CD4-positive, alpha-beta memory T cell (primary cell): ENCODE results near the gene PRMT6. TPM values are rescaled to one million over a fixed set of nuclear protein-coding genes. Genes with fewer than 3 reads are reported as not detected.

ENCODE experiments used
- CTCF ChIA-PET: fragments of 350-600 bp; sonication (Branson Sonifier 250); formaldehyde crosslinking; loops from one replicate; lab custom pipeline; 2021; ENCODE audit warnings: inconsistent platforms; ENCODE audit not compliant: partially characterized antibody; lab: Charles Lee
- POLR2A ChIA-PET: fragments of 350-600 bp; sonication (Branson Sonifier 250); formaldehyde crosslinking; loops from one replicate; lab custom pipeline; 2021; ENCODE audit not compliant: partially characterized antibody; lab: Charles Lee
- DNase-seq, 5 donors: peaks; one replicate each; pipeline versions ENCODE4 v3.0.0 to v3.0.0-alpha.2; 2020 to 2022; ENCODE audit warnings: mixed read lengths in 1 of 5
- H3K27ac ChIP-seq: one replicate; pipeline ENCODE4 v1.7.0; 2013; ENCODE audit warnings: low read depth, low read length
- H3K27me3 ChIP-seq: 2 replicates; pipeline ENCODE4 v1.7.0; 2013; ENCODE audit warnings: mild to moderate bottlenecking, low read length, moderate library complexity; ENCODE audit not compliant: insufficient read depth
- H3K36me3 ChIP-seq: 2 replicates; pipeline ENCODE4 v1.7.0; 2013; ENCODE audit warnings: mild to moderate bottlenecking, low read length, moderate library complexity; ENCODE audit not compliant: insufficient read depth
- H3K4me1 ChIP-seq: 2 replicates; pipeline ENCODE4 v1.7.0; 2013; ENCODE audit warnings: mild to moderate bottlenecking, low read length, moderate library complexity; ENCODE audit not compliant: insufficient read depth
- H3K4me3 ChIP-seq, 2 donors: one replicate each; pipeline ENCODE4 v1.7.0; 2013; ENCODE audit warnings: low read length in 2 of 2, mild to moderate bottlenecking in 1 of 2
- H3K9me3 ChIP-seq, 2 donors: one replicate each; pipeline ENCODE4 v1.7.0; 2013; ENCODE audit warnings: low read length in 2 of 2, control low read depth in 1 of 2; ENCODE audit not compliant: control insufficient read depth in 1 of 2
- H3K27ac Mint-ChIP-seq, 7 donors: one replicate each; pipeline ENCODE4 v1.8.0; 2020 to 2021; ENCODE audit warnings: mixed read lengths in 7 of 7, mild to moderate bottlenecking in 6 of 7, inconsistent platforms in 3 of 7, moderate library complexity in 3 of 7
- H3K27me3 Mint-ChIP-seq, 2 donors: one replicate each; pipeline ENCODE4 v1.8.0; 2020 to 2021; ENCODE audit warnings: mixed read lengths in 2 of 2
- H3K36me3 Mint-ChIP-seq, 2 donors: one replicate each; pipeline ENCODE4 v1.8.0; 2020 to 2021; ENCODE audit warnings: mixed read lengths in 2 of 2, inconsistent platforms in 1 of 2, mild to moderate bottlenecking in 1 of 2
- H3K4me1 Mint-ChIP-seq, 4 donors: one replicate each; pipeline ENCODE4 v1.8.0; 2020 to 2021; ENCODE audit warnings: mixed read lengths in 4 of 4, mild to moderate bottlenecking in 1 of 4
- H3K4me3 Mint-ChIP-seq, 8 donors: one replicate each; pipeline ENCODE4 v1.8.0; 2020 to 2021; ENCODE audit warnings: mixed read lengths in 8 of 8, mild to moderate bottlenecking in 7 of 8, moderate library complexity in 6 of 8, inconsistent platforms in 3 of 8
- H3K9me3 Mint-ChIP-seq, 8 donors: one replicate each; pipeline ENCODE4 v1.8.0; 2020 to 2021; ENCODE audit warnings: mixed read lengths in 8 of 8, mild to moderate bottlenecking in 5 of 8, inconsistent platforms in 3 of 8, moderate library complexity in 1 of 8
- intact Hi-C: fragments of 100-400 bp; cut with micrococcal nuclease; formaldehyde crosslinking; loops from one replicate; pipeline ENCODE4 v1.15.1; 2023
- polyA plus RNA-seq, 2 donors: library from polyadenylated mRNA; unstranded; fragments of 300-500 nt; fragmentation: Illumina TruSeq; gene quantifications; one replicate each; pipeline ENCODE4 v1.2.3, GENCODE V29; 2021
- total RNA-seq, 2 experiments: library from RNA; stranded (reverse); gene quantifications; one replicate each; pipeline ENCODE4 v1.2.3, GENCODE V29; 2021

Gene PRMT6
- total and polyA plus RNA-seq, 4 experiments from 2014 or later = 14.1 to 20.9 (median 18.6) TPM

GRCh38 chr1:107058245-107059032, 2.0 kb downstream of the PRMT6 start:
- H3K9me3 ChIP-seq = no peaks in the 10 kb centered on the region
- H3K36me3 Mint-ChIP-seq = peaks cover 4 to 31% of the 10 kb centered on the region in 2 donors
- peak overlapping the region; percentile 82 to 97 for H3K4me3 ChIP-seq
- peak overlapping the region in 4 of 7 donors; percentile 6 to 54 (median 21) for H3K27ac Mint-ChIP-seq
- peak overlapping the region; percentile 94 to 99 (median 98) for H3K4me3 Mint-ChIP-seq
- H3K27ac ChIP-seq = no peak overlapping the region
- H3K36me3 ChIP-seq = peaks cover 6% of the 10 kb centered on the region
- peaks cover 17 to 42% (median 28%) of the 10 kb centered on the region in 4 donors for H3K4me1 Mint-ChIP-seq
- peaks cover 0 to 3% (median 0%) of the 10 kb centered on the region in 8 donors for H3K9me3 Mint-ChIP-seq
- intact Hi-C loops = no loop called here
- peaks cover 20% of the 10 kb centered on the region for H3K4me1 ChIP-seq
- H3K27me3 ChIP-seq = no peaks in the 10 kb centered on the region
- no peaks in the 10 kb centered on the region for H3K27me3 Mint-ChIP-seq
- ChIA-PET POLR2A (no interaction called here), CTCF (no interaction called here)
- DNase-seq = no peak

GRCh38 chr1:107061886-107062285, 5.4 kb downstream of the PRMT6 start:
- Histone ChIP-seq H3K27ac (no peak overlapping the region), H3K4me1 (peaks cover 20% of the 10 kb centered on the region), H3K9me3 (no peaks in the 10 kb centered on the region), H3K27me3 (no peaks in the 10 kb centered on the region), H3K36me3 (peaks cover 6% of the 10 kb centered on the region), H3K4me3 (no peak overlapping the region)
- peaks cover 17 to 31% (median 24%) of the 10 kb centered on the region in 4 donors for H3K4me1 Mint-ChIP-seq
- ChIA-PET CTCF (no interaction called here), POLR2A (no interaction called here)
- H3K4me3 Mint-ChIP-seq = no peak overlapping the region
- H3K36me3 Mint-ChIP-seq = peaks cover 4 to 26% of the 10 kb centered on the region in 2 donors
- no peak overlapping the region for H3K27ac Mint-ChIP-seq
- intact Hi-C loops = no loop called here
- DNase-seq = no peak
- no peaks in the 10 kb centered on the region for H3K27me3 Mint-ChIP-seq
- no peaks in the 10 kb centered on the region for H3K9me3 Mint-ChIP-seq

GRCh38 chr1:107073493-107073892, 17.0 kb downstream of the PRMT6 start:
- Histone ChIP-seq H3K4me1 (no peaks in the 10 kb centered on the region), H3K27me3 (no peaks in the 10 kb centered on the region), H3K4me3 (no peak overlapping the region), H3K36me3 (no peaks in the 10 kb centered on the region), H3K27ac (no peak overlapping the region), H3K9me3 (no peaks in the 10 kb centered on the region)
- Mint-ChIP-seq H3K36me3 (no peaks in the 10 kb centered on the region), H3K4me1 (no peaks in the 10 kb centered on the region), H3K9me3 (peaks cover 0 to 3% (median 0%) of the 10 kb centered on the region in 8 donors), H3K27ac (no peak overlapping the region), H3K4me3 (no peak overlapping the region), H3K27me3 (peaks cover 0 to 4% of the 10 kb centered on the region in 2 donors)
- ChIA-PET CTCF (no interaction called here), POLR2A (no interaction called here)
- intact Hi-C loops = no loop called here
- DNase-seq = no peak

GRCh38 chr1:107076841-107077240, 20.4 kb downstream of the PRMT6 start:
- H3K4me1 ChIP-seq = no peaks in the 10 kb centered on the region
- intact Hi-C loops = no loop called here
- H3K36me3 ChIP-seq = no peaks in the 10 kb centered on the region
- H3K27me3 ChIP-seq = no peaks in the 10 kb centered on the region
- H3K36me3 Mint-ChIP-seq = no peaks in the 10 kb centered on the region
- H3K4me3 Mint-ChIP-seq = no peak overlapping the region
- no peak for DNase-seq
- H3K9me3 Mint-ChIP-seq = peaks cover 0 to 3% (median 0%) of the 10 kb centered on the region in 8 donors
- H3K27ac ChIP-seq = no peak overlapping the region
- ChIA-PET POLR2A (no interaction called here), CTCF (no interaction called here)
- H3K27ac Mint-ChIP-seq = no peak overlapping the region
- no peaks in the 10 kb centered on the region for H3K4me1 Mint-ChIP-seq
- no peak overlapping the region for H3K4me3 ChIP-seq
- H3K9me3 ChIP-seq = no peaks in the 10 kb centered on the region
- peaks cover 2 to 7% of the 10 kb centered on the region in 2 donors for H3K27me3 Mint-ChIP-seq

GRCh38 chr1:107079249-107079648, 22.8 kb downstream of the PRMT6 start:
- H3K4me1 Mint-ChIP-seq = no peaks in the 10 kb centered on the region
- Histone ChIP-seq H3K27me3 (no peaks in the 10 kb centered on the region), H3K4me1 (no peaks in the 10 kb centered on the region), H3K36me3 (no peaks in the 10 kb centered on the region), H3K9me3 (no peaks in the 10 kb centered on the region), H3K4me3 (no peak overlapping the region), H3K27ac (no peak overlapping the region)
- H3K4me3 Mint-ChIP-seq = no peak overlapping the region
- H3K27ac Mint-ChIP-seq = no peak overlapping the region
- intact Hi-C loops = no loop called here
- no peaks in the 10 kb centered on the region for H3K36me3 Mint-ChIP-seq
- ChIA-PET CTCF (no interaction called here), POLR2A (no interaction called here)
- peaks cover 5 to 7% of the 10 kb centered on the region in 2 donors for H3K27me3 Mint-ChIP-seq
- DNase-seq = no peak
- H3K9me3 Mint-ChIP-seq = peaks cover 0 to 5% (median 3%) of the 10 kb centered on the region in 8 donors

- Histone ChIP-seq H3K4me1 (no peaks in the 10 kb centered on the region), H3K4me3 (no peak overlapping the region), H3K36me3 (no peaks in the 10 kb centered on the region), H3K27ac (no peak overlapping the region), H3K27me3 (no peaks in the 10 kb centered on the region), H3K9me3 (no peaks in the 10 kb centered on the region)
- H3K36me3 Mint-ChIP-seq = no peaks in the 10 kb centered on the region
- CTCF ChIA-PET = no interaction called here
- H3K4me1 Mint-ChIP-seq = no peaks in the 10 kb centered on the region
- POLR2A ChIA-PET = no interaction called here
- intact Hi-C loops = no loop called here
- DNase-seq = no peak
- no peak overlapping the region for H3K27ac Mint-ChIP-seq
- no peak overlapping the region for H3K4me3 Mint-ChIP-seq
- H3K9me3 Mint-ChIP-seq = peaks cover 0 to 23% (median 17%) of the 10 kb centered on the region in 8 donors
- H3K27me3 Mint-ChIP-seq = peaks cover 7 to 8% of the 10 kb centered on the region in 2 donors
Observed at GRCh38 chr1:107081102-107081501, 24.6 kb downstream of the PRMT6 start.

- Mint-ChIP-seq H3K27me3 (peaks cover 0 to 8% of the 10 kb centered on the region in 2 donors), H3K36me3 (no peaks in the 10 kb centered on the region), H3K4me1 (no peaks in the 10 kb centered on the region), H3K9me3 (peaks cover 1 to 9% (median 4%) of the 10 kb centered on the region in 8 donors), H3K27ac (peak overlapping the region in 1 of 7 donors; percentile 26), H3K4me3 (no peak overlapping the region)
- no peak for DNase-seq
- Histone ChIP-seq H3K9me3 (no peaks in the 10 kb centered on the region), H3K4me3 (no peak overlapping the region), H3K4me1 (no peaks in the 10 kb centered on the region), H3K27ac (no peak overlapping the region), H3K27me3 (no peaks in the 10 kb centered on the region), H3K36me3 (no peaks in the 10 kb centered on the region)
- CTCF ChIA-PET = no interaction called here
- POLR2A ChIA-PET = no interaction called here
- intact Hi-C loops = no loop called here
Observed at GRCh38 chr1:107091418-107091817, 34.9 kb downstream of the PRMT6 start.
